Cardiac muscle cell (in vitro differentiated cells and primary cell): ENCODE measurements around the gene PUM1. TPM values are rescaled to one million over a fixed set of nuclear protein-coding genes. Genes with fewer than 3 reads are reported as not detected.
"Not testable (repeated sequence)": the region's sequence is repeated elsewhere in the genome, so short reads cannot be mapped to it uniquely, and the experiment has no call there.

Experiments used
- DNase-seq, 2 donors: peaks; one replicate each; pipeline versions ENCODE4 v3.0.0 to v3.0.0-alpha.2; 2010 to 2017; ENCODE audit warnings: low read depth in 1 of 2, low spot score in 1 of 2
- H3K27ac ChIP-seq: fragments of 200-600 bp; sonication (generic); 2 replicates; pipeline ENCODE4 v1.5.1; 2016
- H3K27me3 ChIP-seq: fragments of 200-600 bp; sonication (generic); 2 replicates; pipeline ENCODE4 v1.6.0; 2016; ENCODE audit warnings: control low read depth
- H3K36me3 ChIP-seq: fragments of 200-600 bp; sonication (generic); 2 replicates; pipeline ENCODE4 v1.5.1; 2016; ENCODE audit warnings: control low read depth
- H3K4me1 ChIP-seq: fragments of 200-600 bp; sonication (generic); 2 replicates; pipeline ENCODE4 v1.8.1; 2017; ENCODE audit warnings: low read depth, mild to moderate bottlenecking, mixed run types
- H3K4me3 ChIP-seq: fragments of 200-600 bp; sonication (generic); 2 replicates; pipeline ENCODE4 v1.5.1; 2016; ENCODE audit warnings: mild to moderate bottlenecking
- H3K9me3 ChIP-seq: fragments of 200-600 bp; sonication (generic); 2 replicates; pipeline ENCODE4 v1.5.1; 2017; ENCODE audit warnings: low read depth, mild to moderate bottlenecking, control low read depth
- CTCF ChIP-seq: IDR thresholded peaks from 2 replicates; pipeline ENCODE4 v1.5.1; 2012; ENCODE audit warnings: low read depth, mild to moderate bottlenecking, low read length
- polyA plus RNA-seq: library from polyadenylated mRNA; unstranded; fragments of >200 nt; fragmentation: Nextera tagmentation; extraction: Ambion mirVana; gene quantifications from 2 replicates; pipeline ENCODE4 v1.2.1, GENCODE V29; 2016
- total RNA-seq: library from RNA; depleted of rRNA; stranded (reverse); fragments of >200 nt; gene quantifications from 2 replicates; pipeline ENCODE4 v1.2.3, GENCODE V29; 2016

The PUM1 gene
- total and polyA plus RNA-seq, 2 experiments from 2014 or later: 81.1 to 130 TPM

GRCh38 chr1:31058012-31058411 is 7.5 kb downstream of the PUM1 start:
- Histone ChIP-seq H3K27me3 (no peaks in the 10 kb centered on the region), H3K4me1 (peaks cover 18% of the 10 kb centered on the region), H3K36me3 (peaks cover 25% of the 10 kb centered on the region), H3K27ac (no peak overlapping the region), H3K9me3 (no peaks in the 10 kb centered on the region), H3K4me3 (no peak overlapping the region)
- no peak for DNase-seq
- TF ChIP-seq CTCF: no peak

- no peak for TF ChIP-seq CTCF
- H3K27me3 ChIP-seq: no peaks in the 10 kb centered on the region
- H3K27ac ChIP-seq: peak overlapping the region; percentile 30
- peaks cover 25% of the 10 kb centered on the region for H3K36me3 ChIP-seq
- no peaks in the 10 kb centered on the region for H3K9me3 ChIP-seq
- H3K4me3 ChIP-seq: no peak overlapping the region
- DNase-seq: no peak
- peaks cover 12% of the 10 kb centered on the region for H3K4me1 ChIP-seq
Measured at GRCh38 chr1:31055953-31056352, 9.6 kb downstream of the PUM1 start.

GRCh38 chr1:31055501-31055900 is 10.0 kb downstream of the PUM1 start:
- peaks cover 12% of the 10 kb centered on the region for H3K4me1 ChIP-seq
- H3K27ac ChIP-seq: peak overlapping the region; percentile 30
- no peak for DNase-seq
- no peak for TF ChIP-seq CTCF
- H3K9me3 ChIP-seq: no peaks in the 10 kb centered on the region
- H3K27me3 ChIP-seq: no peaks in the 10 kb centered on the region
- no peak overlapping the region for H3K4me3 ChIP-seq
- peaks cover 25% of the 10 kb centered on the region for H3K36me3 ChIP-seq

GRCh38 chr1:31054958-31055481 is 10.5 kb downstream of the PUM1 start:
- H3K27ac ChIP-seq: peak overlapping the region; percentile 30
- no peak overlapping the region for H3K4me3 ChIP-seq
- H3K9me3 ChIP-seq: no peaks in the 10 kb centered on the region
- no peaks in the 10 kb centered on the region for H3K27me3 ChIP-seq
- peaks cover 23% of the 10 kb centered on the region for H3K36me3 ChIP-seq
- DNase-seq: no peak
- peaks cover 12% of the 10 kb centered on the region for H3K4me1 ChIP-seq
- TF ChIP-seq CTCF: no peak

- no peak overlapping the region for H3K27ac ChIP-seq
- peaks cover 12% of the 10 kb centered on the region for H3K4me1 ChIP-seq
- peaks cover 21% of the 10 kb centered on the region for H3K36me3 ChIP-seq
- no peaks in the 10 kb centered on the region for H3K9me3 ChIP-seq
- TF ChIP-seq CTCF: no peak
- peak in 1 of 2 donors; percentile 22 for DNase-seq
- H3K27me3 ChIP-seq: no peaks in the 10 kb centered on the region
- H3K4me3 ChIP-seq: no peak overlapping the region
Measured at GRCh38 chr1:31054349-31054748, 11.2 kb downstream of the PUM1 start.

- not testable (repeated sequence) for DNase-seq, H3K4me3 ChIP-seq, H3K27ac ChIP-seq, H3K27me3 ChIP-seq, H3K36me3 ChIP-seq, H3K9me3 ChIP-seq
- H3K4me1 ChIP-seq: peaks cover 12% of the 10 kb centered on the region
Measured at GRCh38 chr1:31052613-31053012, 12.9 kb downstream of the PUM1 start.
